Spinal cord (tissue), 10 donors: ENCODE measurements around the gene VAPA. TPM values are rescaled to one million over a fixed set of nuclear protein-coding genes. Genes with fewer than 3 reads are reported as not detected.
"Not testable (repeated sequence)": the region's sequence is repeated elsewhere in the genome, so short reads cannot be mapped to it uniquely, and the experiment has no call there.

Experiments used
- DNase-seq, 6 donors: peaks; one replicate each; pipeline versions ENCODE4 v3.0.0 to v3.0.0-alpha.2; 2013 to 2015; ENCODE audit warnings: low spot score in 6 of 6, low read depth in 4 of 6
- H3K27ac ChIP-seq: one replicate; pipeline ENCODE4 v1.5.1; 2013; ENCODE audit warnings: low read depth, low read length, control low read depth
- H3K27me3 ChIP-seq: one replicate; pipeline ENCODE4 v1.6.1; 2013; ENCODE audit warnings: low read length; ENCODE audit not compliant: control insufficient read depth, insufficient read depth
- H3K36me3 ChIP-seq: one replicate; pipeline ENCODE4 v1.6.1; 2013; ENCODE audit warnings: low read length; ENCODE audit not compliant: control insufficient read depth, insufficient read depth
- H3K4me1 ChIP-seq: one replicate; pipeline ENCODE4 v1.6.1; 2013; ENCODE audit warnings: low read length; ENCODE audit not compliant: control insufficient read depth, insufficient read depth
- H3K4me3 ChIP-seq: one replicate; pipeline ENCODE4 v1.5.1; 2013; ENCODE audit warnings: low read depth, low read length, control low read depth
- H3K9me3 ChIP-seq: one replicate; pipeline ENCODE4 v1.6.1; 2013; ENCODE audit warnings: low read length; ENCODE audit not compliant: control insufficient read depth, insufficient read depth
- WGBS: methylation state at CpG from one replicate; pipeline ENCODE4 v1.1.5; 2013; ENCODE audit warnings: missing lambda C conversion rate; ENCODE audit not compliant: insufficient coverage; 5-methylcytosine and 5-hydroxymethylcytosine counted together
- polyA plus RNA-seq, 2 donors: library from polyadenylated mRNA; unstranded; fragments of 120-200 nt; gene quantifications; one replicate each; pipeline ENCODE4 v1.2.1, GENCODE V29; 2013; ENCODE audit not compliant: insufficient read length in 2 of 2
- total RNA-seq, 2 donors: library from RNA; depleted of rRNA in 1 of 2; stranded (reverse); fragments of 120-200 nt in 1 of 2; fragments of >200 nt in 1 of 2; gene quantifications; one replicate each; pipeline versions ENCODE4 v1.2.3 to v1.2.4, GENCODE V29; 2013 to 2014
- donor health status: healthy.

VAPA gene
- total and polyA plus RNA-seq, 4 donors, result 259 to 313 (median 270) TPM

DNA sequence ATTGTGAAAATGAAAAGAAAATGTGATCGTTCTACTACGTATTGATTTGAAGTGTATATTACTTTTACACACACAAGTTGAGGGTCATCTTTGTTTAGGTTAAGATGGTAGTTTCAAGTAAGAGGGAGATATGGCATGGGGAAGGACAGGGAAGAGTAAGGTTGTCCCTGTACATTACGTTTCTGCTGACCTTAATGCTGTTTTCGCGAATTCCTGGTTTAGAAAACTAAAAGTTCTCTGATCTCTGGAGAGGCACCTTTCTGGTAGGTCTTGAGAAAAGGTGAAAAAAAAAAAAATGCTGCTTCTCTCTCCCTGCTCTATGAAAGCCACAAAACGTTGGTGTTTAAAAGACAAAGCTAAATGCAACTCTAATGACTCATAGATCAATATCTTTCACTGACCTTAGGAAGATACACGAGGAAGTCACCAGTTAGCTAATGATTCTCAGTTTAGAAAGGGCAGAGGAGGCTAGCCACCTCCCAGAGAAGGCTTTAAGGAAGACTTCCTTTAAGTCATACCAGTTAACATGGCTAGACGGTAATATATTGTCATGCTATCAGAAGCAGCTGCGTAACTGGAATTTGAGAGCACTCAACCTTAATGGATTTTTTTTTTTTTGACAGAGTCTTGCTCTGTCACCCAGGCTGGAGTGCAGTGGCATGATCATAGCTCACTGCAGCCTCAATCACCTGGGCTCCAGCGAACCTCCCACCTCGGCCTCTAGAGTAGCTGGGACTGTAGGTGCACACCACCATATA is 14.8 kb upstream of the VAPA start:
- Histone ChIP-seq H3K4me3 (no peak overlapping the region), H3K36me3 (no peaks in the 10 kb centered on the region), H3K27me3 (no peaks in the 10 kb centered on the region), H3K27ac (no peak overlapping the region), H3K4me1 (no peaks in the 10 kb centered on the region), H3K9me3 (no peaks in the 10 kb centered on the region)
- no peak for DNase-seq
- 100% methylated on average over 4 of the region's 11 CpGs for WGBS

DNA sequence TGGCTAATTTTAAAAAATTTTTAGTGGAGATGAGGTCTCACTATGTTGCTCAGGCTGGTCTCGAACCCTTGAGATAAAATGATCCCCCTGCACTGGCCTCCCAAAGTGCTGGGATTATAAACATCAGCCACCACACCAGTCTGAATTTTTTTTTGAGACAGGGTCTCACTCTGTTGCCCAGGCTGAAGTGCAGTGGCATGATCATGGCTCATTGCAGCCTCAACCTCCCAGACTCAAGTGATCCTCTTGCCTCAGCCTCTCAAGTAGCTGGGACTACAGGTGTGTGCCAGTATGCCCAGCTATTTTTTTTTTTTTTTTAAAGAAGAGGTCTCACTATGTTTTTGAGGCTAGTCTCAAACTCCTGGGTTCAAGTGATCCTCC is 14.3 kb upstream of the VAPA start:
- H3K4me1 ChIP-seq, H3K36me3 ChIP-seq, H3K27ac ChIP-seq, H3K27me3 ChIP-seq, H3K9me3 ChIP-seq, H3K4me3 ChIP-seq, DNase-seq: not testable (repeated sequence)
- 86% methylated on average over 1 of the region's 1 CpG for whole genome bisulfite sequencing

DNA sequence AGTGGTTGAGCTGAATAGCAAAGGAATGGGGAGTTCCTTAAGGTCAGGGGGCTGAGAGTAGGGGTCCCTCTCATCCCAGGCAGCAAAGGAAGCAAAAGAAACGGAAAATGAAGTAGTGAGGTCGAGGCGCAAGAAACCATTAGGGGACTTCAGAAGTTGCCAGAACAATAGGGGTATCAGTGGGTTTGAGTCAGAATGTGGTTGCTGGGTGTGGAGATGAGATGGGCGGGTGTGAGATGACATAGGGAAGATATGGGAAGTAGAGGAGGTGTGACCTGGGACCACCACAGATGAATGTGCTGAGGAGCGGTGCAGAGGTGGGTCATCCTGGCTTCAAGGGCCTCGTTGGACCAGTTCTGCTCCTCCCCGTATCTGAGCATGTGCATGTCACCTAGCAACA is 13.1 kb upstream of the VAPA start:
- Histone ChIP-seq H3K4me3 (no peak overlapping the region), H3K36me3 (no peaks in the 10 kb centered on the region), H3K4me1 (no peaks in the 10 kb centered on the region), H3K27ac (no peak overlapping the region), H3K9me3 (no peaks in the 10 kb centered on the region), H3K27me3 (no peaks in the 10 kb centered on the region)
- WGBS, result 86% methylated on average over 4 of the region's 7 CpGs
- DNase-seq, result no peak

DNA sequence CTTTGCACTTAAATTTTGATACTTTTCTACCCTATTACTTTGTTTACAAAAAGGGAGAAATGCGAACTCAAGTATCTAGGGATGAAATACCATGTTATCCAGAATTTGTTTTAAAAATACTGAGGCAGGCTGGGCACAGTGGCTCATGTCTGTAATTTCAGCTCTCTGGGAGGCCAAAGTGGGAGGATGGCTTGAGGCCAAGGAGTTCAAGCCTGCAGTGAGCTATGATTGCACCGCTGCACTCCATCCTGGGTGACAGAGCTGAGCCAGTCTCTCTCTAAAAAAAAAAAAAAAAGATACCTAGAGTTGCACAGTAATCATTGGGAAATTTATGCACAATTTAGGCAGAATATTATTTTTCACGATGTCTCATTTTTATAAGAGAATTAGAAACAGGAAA is 12.4 kb upstream of the VAPA start:
- WGBS, result no CpG with 5 or more reads among the region's 3 CpGs
- Histone ChIP-seq H3K4me1 (no peaks in the 10 kb centered on the region), H3K27ac (no peak overlapping the region), H3K27me3 (no peaks in the 10 kb centered on the region), H3K4me3 (no peak overlapping the region), H3K9me3 (no peaks in the 10 kb centered on the region), H3K36me3 (no peaks in the 10 kb centered on the region)
- no peak for DNase-seq

DNA sequence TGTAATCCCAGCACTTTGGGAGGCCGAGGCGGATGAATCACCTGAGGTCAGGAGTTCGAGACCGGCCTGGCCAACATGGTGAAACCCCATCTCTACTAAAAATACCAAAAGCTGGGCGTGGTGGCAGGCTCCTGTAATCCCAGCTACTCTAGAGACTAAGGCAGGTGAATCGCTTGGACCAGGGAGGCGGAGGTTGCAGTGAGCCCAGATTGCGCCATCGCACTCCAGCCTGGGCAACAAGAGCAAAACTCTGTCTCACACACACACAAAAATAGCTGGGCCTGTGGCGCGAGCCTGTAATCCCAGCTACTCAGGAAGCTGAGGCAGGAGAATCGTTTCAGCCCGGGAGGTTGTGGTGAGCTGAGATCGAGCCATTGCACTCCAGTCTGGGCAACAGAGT is 11.6 kb upstream of the VAPA start:
- H3K27me3 ChIP-seq, H3K4me3 ChIP-seq, H3K4me1 ChIP-seq, H3K36me3 ChIP-seq, DNase-seq, H3K9me3 ChIP-seq, H3K27ac ChIP-seq: not testable (repeated sequence)
- WGBS, result 100% methylated on average over 3 of the region's 14 CpGs

DNA sequence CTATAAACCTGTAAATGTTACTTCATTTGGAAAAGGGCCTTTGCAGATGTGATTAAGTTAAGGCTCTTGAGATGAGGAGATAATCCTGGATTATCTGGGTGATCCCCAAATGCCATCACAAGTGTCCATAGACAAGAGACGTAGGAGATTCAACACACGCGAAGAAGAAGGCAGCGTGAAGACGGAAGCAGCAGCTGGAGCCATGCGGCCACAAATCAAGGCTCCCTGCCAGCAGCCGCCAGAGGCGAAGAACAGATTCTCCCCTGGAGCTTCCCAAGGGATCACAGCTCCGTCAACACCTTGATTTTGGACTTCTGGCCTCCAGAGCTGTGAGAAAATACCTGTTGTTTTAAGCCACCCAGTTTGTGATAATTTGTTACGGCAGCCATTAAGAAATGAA is 11.0 kb upstream of the VAPA start:
- no peak overlapping the region for H3K4me3 ChIP-seq
- H3K36me3 ChIP-seq, result no peaks in the 10 kb centered on the region
- no peaks in the 10 kb centered on the region for H3K4me1 ChIP-seq
- 71% methylated on average over 10 of the region's 10 CpGs for WGBS
- no peak for DNase-seq
- H3K27me3 ChIP-seq, result no peaks in the 10 kb centered on the region
- H3K27ac ChIP-seq, result no peak overlapping the region
- no peaks in the 10 kb centered on the region for H3K9me3 ChIP-seq

DNA sequence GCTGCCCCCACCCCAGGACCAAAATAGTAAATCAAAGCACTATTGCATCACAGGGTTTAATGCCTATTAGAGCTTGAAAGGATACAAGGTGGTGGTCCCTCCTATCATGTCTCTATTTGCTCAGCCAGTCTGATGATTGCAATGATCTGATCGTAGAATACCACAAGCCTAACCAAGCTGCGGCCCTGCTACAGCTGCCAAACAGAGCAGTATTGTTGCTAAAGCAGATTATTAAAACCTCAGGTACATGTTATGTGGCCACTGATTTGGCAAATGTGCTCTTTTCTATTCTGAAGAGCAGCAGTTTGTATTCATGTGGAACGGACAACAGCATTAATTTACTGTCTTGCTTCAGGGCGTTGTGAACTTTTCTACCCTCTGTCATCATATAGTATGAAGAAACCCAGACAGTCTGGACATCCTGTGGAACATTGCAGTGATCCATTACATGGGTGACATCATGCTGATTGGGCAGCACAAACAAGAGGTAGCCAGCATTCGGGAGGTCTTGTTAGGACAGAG is 8.4 kb upstream of the VAPA start:
- 88% methylated on average over 3 of the region's 5 CpGs for WGBS
- DNase-seq, result no peak
- H3K9me3 ChIP-seq, result no peaks in the 10 kb centered on the region
- H3K27ac ChIP-seq, result no peak overlapping the region
- no peak overlapping the region for H3K4me3 ChIP-seq
- H3K27me3 ChIP-seq, result no peaks in the 10 kb centered on the region
- no peaks in the 10 kb centered on the region for H3K4me1 ChIP-seq
- H3K36me3 ChIP-seq, result no peaks in the 10 kb centered on the region

DNA sequence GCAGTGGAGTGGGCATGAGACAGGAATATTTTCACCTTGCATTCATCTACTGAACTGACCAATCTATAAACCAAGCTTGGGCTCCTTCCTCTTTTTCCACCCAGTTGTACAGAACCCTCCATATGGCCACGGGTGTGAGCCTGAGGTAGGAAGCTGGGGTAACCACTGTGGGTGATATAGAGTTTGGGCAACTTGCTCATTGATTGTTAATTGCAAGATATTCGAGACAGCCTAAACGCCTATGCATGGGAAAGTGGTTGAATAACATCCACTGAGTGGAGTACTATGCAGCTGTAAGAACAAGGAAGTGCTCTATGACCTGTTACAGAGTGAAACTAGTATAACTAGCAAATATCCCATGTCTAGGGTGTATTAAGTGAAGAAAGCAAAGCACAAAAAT is 7.3 kb upstream of the VAPA start:
- H3K4me1 ChIP-seq, result no peaks in the 10 kb centered on the region
- no peak overlapping the region for H3K27ac ChIP-seq
- no peaks in the 10 kb centered on the region for H3K27me3 ChIP-seq
- H3K36me3 ChIP-seq, result no peaks in the 10 kb centered on the region
- WGBS, result 100% methylated on average over 3 of the region's 3 CpGs
- no peak overlapping the region for H3K4me3 ChIP-seq
- no peak for DNase-seq
- no peaks in the 10 kb centered on the region for H3K9me3 ChIP-seq

DNA sequence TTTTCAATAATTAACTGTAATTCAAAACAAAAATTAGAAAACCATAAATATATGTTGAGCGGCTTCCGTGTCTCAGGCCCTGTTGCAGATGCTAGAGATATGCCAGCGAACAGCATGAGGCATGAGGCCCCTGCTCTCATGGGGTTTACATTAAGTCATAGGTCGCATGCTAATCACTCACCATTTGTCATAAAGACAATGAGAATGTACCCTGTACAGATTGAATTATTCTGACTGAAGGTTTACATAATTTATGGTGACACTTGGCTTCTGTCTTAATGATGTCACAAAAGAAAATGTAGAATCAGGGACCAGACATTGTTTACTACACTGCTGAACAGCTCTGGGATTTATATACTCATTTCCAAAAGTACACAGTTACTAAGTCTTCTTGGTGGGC is 5.9 kb upstream of the VAPA start:
- no peak for DNase-seq
- H3K27ac ChIP-seq, result no peak overlapping the region
- H3K27me3 ChIP-seq, result no peaks in the 10 kb centered on the region
- no peaks in the 10 kb centered on the region for H3K36me3 ChIP-seq
- WGBS, result no CpG with 5 or more reads among the region's 4 CpGs
- no peak overlapping the region for H3K4me3 ChIP-seq
- H3K4me1 ChIP-seq, result no peaks in the 10 kb centered on the region
- H3K9me3 ChIP-seq, result no peaks in the 10 kb centered on the region

DNA sequence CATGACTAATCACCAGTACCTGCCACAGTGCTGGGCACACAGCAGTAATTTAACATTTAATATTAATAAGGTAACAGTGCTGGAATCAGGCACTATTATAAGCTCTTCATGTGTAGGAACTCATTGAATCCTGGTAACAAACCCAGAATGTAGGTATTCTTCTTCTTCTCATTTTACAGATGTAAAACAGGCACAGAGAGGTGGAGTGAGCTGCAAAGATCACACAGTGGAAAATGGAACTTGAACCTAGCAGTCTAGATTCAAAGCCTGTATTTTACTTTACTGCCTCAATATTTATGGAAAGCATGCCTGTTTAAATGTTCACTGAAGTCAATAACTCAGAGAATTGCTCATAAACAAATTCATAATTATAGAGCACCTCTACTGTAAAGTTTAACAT is 3.7 kb upstream of the VAPA start:
- DNase-seq, result no peak
- H3K27ac ChIP-seq, result no peak overlapping the region
- no peak overlapping the region for H3K4me3 ChIP-seq

More for the DNA sequence above, 3.7 kb upstream of the VAPA start:
- Histone ChIP-seq H3K27me3 (no peaks in the 10 kb centered on the region), H3K36me3 (no peaks in the 10 kb centered on the region), H3K4me1 (no peaks in the 10 kb centered on the region), H3K9me3 (no peaks in the 10 kb centered on the region)
